Measurements from ENCODE around the gene ADGRD1. TPM values are rescaled to one million over a fixed set of nuclear protein-coding genes. Genes with fewer than 3 reads are reported as not detected.

Gene ADGRD1
- total and polyA plus RNA-seq, 8 donors = 25.6 to 167 (median 33.4) TPM

DNA sequence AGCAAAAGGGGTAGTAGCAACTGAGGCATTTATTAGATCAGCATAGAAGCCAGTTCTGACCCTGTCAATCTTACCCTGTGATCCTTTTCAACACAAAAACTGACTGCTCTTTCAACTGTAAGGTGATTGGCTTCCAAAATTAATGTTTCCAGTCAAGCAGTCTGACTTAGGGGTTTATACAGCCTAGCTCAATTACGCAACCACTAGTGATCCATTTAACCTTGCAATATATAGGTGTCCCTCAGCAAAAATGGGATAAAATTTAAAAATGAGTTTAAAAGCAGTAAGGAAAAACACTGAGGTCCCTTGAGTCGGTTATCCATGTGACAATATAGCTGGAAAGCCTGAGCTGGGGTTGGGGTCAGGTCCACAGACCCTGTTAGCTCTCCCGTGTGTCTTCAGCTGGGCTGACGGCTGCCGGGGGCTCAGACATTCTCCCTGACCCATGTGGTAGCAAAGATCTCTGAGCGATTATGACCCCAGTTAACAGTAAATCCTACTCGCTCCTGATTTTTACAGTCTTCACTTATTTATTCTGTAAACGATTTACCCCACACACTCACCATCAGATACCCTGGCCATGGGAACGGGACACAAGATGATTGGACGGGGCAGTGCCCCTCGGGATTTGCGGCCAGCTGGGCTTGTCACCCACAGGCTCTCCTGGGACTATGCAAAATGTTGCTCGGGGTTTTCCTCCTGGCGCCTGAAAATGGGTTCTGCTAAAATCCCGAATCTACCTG lies 16.6 kb downstream of the ADGRD1 start:
- ATAC-seq = no peak
- peaks cover 0 to 19% of the 10 kb centered on the region in 2 donors for H3K36me3 ChIP-seq
- TF ChIP-seq, protein P1, sequence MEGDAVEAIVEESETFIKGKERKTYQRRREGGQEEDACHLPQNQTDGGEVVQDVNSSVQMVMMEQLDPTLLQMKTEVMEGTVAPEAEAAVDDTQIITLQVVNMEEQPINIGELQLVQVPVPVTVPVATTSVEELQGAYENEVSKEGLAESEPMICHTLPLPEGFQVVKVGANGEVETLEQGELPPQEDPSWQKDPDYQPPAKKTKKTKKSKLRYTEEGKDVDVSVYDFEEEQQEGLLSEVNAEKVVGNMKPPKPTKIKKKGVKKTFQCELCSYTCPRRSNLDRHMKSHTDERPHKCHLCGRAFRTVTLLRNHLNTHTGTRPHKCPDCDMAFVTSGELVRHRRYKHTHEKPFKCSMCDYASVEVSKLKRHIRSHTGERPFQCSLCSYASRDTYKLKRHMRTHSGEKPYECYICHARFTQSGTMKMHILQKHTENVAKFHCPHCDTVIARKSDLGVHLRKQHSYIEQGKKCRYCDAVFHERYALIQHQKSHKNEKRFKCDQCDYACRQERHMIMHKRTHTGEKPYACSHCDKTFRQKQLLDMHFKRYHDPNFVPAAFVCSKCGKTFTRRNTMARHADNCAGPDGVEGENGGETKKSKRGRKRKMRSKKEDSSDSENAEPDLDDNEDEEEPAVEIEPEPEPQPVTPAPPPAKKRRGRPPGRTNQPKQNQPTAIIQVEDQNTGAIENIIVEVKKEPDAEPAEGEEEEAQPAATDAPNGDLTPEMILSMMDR (IDR thresholded peaks at IDR 0.05) = no peak
- H3K27ac ChIP-seq = no peak overlapping the region
- intact Hi-C loops (cut with DNase I) = no loop called here
- no peak for DNase-seq
- peaks cover 0 to 17% of the 10 kb centered on the region in 2 donors for H3K4me1 ChIP-seq
- H3K9me3 ChIP-seq = no peaks in the 10 kb centered on the region
- no peaks in the 10 kb centered on the region for H3K27me3 ChIP-seq
- H3K4me3 ChIP-seq = no peak overlapping the region

DNA sequence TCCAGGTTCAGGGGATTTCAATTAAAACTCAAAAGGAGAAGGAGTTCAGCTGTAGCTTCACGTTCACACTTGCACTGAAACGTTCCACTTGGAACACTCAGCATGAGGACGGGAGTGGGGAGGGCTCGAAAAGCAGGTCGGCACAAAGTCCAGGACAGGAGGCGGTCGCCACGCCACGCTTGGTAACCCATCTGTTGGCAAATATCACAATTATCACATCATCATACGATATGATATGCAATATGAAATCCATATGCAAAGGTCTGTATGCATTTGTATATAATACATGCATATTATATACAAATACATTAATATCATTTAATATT lies 17.2 kb downstream of the ADGRD1 start:
- TF ChIP-seq, protein P1 (IDR thresholded peaks at IDR 0.05) = no peak
- Histone ChIP-seq H3K27me3 (no peaks in the 10 kb centered on the region), H3K9me3 (no peaks in the 10 kb centered on the region), H3K27ac (no peak overlapping the region), H3K4me1 (peaks cover 0 to 11% of the 10 kb centered on the region in 2 donors), H3K36me3 (peaks cover 0 to 23% of the 10 kb centered on the region in 2 donors), H3K4me3 (no peak overlapping the region)
- no peak for ATAC-seq
- intact Hi-C loops (cut with DNase I) = no loop called here
- DNase-seq = no peak

DNA sequence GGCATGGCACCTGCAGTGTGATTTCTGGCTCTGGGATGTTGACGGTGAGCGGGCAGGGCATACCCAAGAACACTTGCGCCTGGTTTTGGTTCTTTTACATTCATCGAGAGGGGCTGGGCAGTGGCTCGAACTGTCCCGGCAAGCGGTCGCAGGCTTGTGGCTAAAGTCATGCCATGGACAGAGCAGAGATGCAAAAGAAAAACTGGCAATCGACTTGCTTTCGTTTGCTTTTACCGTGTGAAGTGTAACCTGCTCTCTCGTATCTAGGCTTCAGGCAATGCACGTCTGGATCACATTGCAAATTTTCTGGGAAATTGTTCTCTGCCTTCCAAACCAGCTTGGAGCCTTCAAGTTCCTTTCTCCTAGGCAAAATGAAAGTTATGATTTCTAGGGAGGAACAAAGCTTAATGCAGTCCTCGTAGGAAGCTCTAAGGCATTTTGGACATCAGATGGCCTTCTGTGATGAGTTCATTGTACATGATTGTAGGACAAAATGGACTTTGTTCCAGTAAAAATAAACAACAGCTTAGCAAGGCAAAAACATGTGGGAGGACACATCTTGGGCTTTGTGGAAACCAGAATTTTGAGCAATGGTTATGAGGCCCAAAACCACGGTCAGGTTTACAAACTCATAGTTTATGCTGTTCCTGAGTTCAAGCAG lies 18.3 kb downstream of the ADGRD1 start:
- no peak for DNase-seq
- ATAC-seq = no peak
- peaks cover 0 to 3% of the 10 kb centered on the region in 2 donors for H3K4me1 ChIP-seq
- TF ChIP-seq, protein P1 (IDR thresholded peaks at IDR 0.05) = no peak
- H3K36me3 ChIP-seq = peaks cover 0 to 23% of the 10 kb centered on the region in 2 donors
- no peaks in the 10 kb centered on the region for H3K9me3 ChIP-seq
- H3K27ac ChIP-seq = no peak overlapping the region
- intact Hi-C loops (cut with DNase I) = no loop called here
- no peaks in the 10 kb centered on the region for H3K27me3 ChIP-seq
- no peak overlapping the region for H3K4me3 ChIP-seq

DNA sequence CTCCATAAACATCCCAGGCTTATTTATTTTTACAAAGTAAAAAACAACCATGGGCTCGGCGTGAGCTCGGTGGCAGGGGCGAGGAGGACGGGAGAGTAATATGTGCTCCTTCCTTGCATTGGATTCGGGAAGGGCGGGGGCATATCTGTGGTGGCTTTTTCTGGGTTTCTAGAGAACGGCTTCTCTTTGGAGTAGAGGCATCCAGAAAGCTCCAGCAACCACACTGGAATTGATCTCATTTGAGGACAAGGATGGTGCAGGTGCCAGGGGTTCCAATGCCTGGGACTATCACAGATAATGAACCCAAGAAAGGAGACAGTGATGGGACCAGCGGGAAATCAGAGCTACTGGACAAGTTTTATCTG lies 18.9 kb downstream of the ADGRD1 start:
- Histone ChIP-seq H3K27me3 (no peaks in the 10 kb centered on the region), H3K27ac (no peak overlapping the region), H3K4me3 (no peak overlapping the region), H3K36me3 (peaks cover 0 to 23% of the 10 kb centered on the region in 2 donors), H3K4me1 (peaks cover 0 to 3% of the 10 kb centered on the region in 2 donors), H3K9me3 (no peaks in the 10 kb centered on the region)
- ATAC-seq (no peak), DNase-seq (no peak)
- TF ChIP-seq, protein P1 (IDR thresholded peaks at IDR 0.05) = no peak
- intact Hi-C loops (cut with DNase I) = no loop called here

DNA sequence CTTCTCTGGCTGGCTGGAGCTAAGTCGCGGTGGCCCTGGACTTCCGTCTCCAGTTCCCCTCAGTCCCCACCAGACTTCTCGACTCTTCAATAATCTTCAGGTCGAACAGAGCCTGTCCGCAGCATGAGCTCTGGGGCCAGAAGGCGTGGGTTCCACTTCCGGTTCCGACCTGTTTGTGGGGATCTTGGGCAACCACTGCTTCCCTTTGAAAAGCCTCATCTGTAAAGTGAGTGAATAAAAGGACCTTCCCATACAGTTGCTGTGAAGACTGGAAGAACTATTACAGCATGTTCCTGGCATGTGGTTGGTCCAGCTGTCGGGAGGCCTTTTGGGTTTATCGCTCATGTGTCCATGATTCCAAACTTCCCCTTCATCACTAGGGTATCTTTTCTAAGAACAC lies 19.4 kb downstream of the ADGRD1 start:
- H3K4me3 ChIP-seq = no peak overlapping the region
- H3K4me1 ChIP-seq = peaks cover 0 to 3% of the 10 kb centered on the region in 2 donors
- ATAC-seq (no peak), DNase-seq (no peak)
- intact Hi-C loops (cut with DNase I) = no loop called here
- TF ChIP-seq, protein P1 (IDR thresholded peaks at IDR 0.05) = no peak
- H3K27ac ChIP-seq = no peak overlapping the region
- H3K27me3 ChIP-seq = no peaks in the 10 kb centered on the region
- H3K36me3 ChIP-seq = peaks cover 0 to 23% of the 10 kb centered on the region in 2 donors
- no peaks in the 10 kb centered on the region for H3K9me3 ChIP-seq

All from left lung (tissue), 10 donors.